HepG2 (cell line): Measurements from ENCODE around the gene PLA2G2E. TPM values are rescaled to one million over a fixed set of nuclear protein-coding genes. Genes with fewer than 3 reads are reported as not detected.

Source experiments
- ATAC-seq: fragments of 200-7000 bp; cut with Tn5 transposase; 3 replicates; pipeline ENCODE4 v1.9.1; 2020; ENCODE audit warnings: mild to moderate bottlenecking, moderate library complexity
- BruUV-seq: library from RNA; stranded (reverse); fragments of 400-500 nt; replicated peaks from 2 replicates; lab custom pipeline; 2021; lab: Mats Ljungman, UMichigan
- CTCF ChIA-PET: fragments of 300-600 bp; formaldehyde crosslinking; extraction: SDS; loops from one replicate; lab custom pipeline; 2021; ENCODE audit warnings: low total read pairs, inconsistent platforms, low intra/inter-chr PET ratio; lab: Yijun Ruan, JAX
- POLR2A ChIA-PET: fragments of 350-600 bp; sonication (Branson Sonifier 250); formaldehyde crosslinking; loops from one replicate; lab custom pipeline; 2020; ENCODE audit warnings: antibody characterized with exemption, inconsistent platforms; lab: Yijun Ruan, JAX
- DNase-seq: peaks from one replicate; pipeline ENCODE4 v3.0.0-alpha.2; 2015; ENCODE audit warnings: low spot score
- FAIRE-seq: peaks from 3 replicates; lab custom pipeline; 2011; peaks lifted over from hg19 to GRCh38; lab: Jason Lieb, UNC
- H2AFZ ChIP-seq: one replicate; pipeline ENCODE4 v1.6.1; 2011; ENCODE audit warnings: low read length, inconsistent platforms
- H3K27ac ChIP-seq: fragments of 300-600 bp; 3 replicates; pipeline ENCODE4 v1.8.0; 2011; ENCODE audit warnings: mixed run types, mild to moderate bottlenecking, mixed read lengths, low read length, inconsistent platforms; ENCODE audit not compliant: insufficient read depth; ENCODE audit errors: extremely low read length
- H3K27me3 ChIP-seq, 2 experiments: fragments of 200-600 bp in 1 of 2; 2 replicates in 1 of 2; 3 replicates in 1 of 2; pipeline versions ENCODE4 v1.6.0 to v1.8.0; 2011; ENCODE audit warnings: low read length in 2 of 2, mild to moderate bottlenecking in 2 of 2, moderate library complexity in 2 of 2, inconsistent platforms in 1 of 2; ENCODE audit not compliant: insufficient read depth in 2 of 2, control insufficient read depth in 1 of 2
- H3K36me3 ChIP-seq, 2 experiments: fragments of 200-600 bp in 1 of 2; replicated peaks in 1 of 2; 2 replicates in 1 of 2; 3 replicates in 1 of 2; pipeline versions ENCODE4 v1.5.1 to v1.8.0; 2011; ENCODE audit warnings: low read length in 2 of 2, inconsistent platforms in 1 of 2; ENCODE audit not compliant: insufficient read depth in 2 of 2, control insufficient read depth in 1 of 2
- H3K4me1 ChIP-seq: 2 replicates; pipeline ENCODE4 v1.5.1; 2012; ENCODE audit warnings: low read length, inconsistent platforms; ENCODE audit not compliant: insufficient read depth
- H3K4me2 ChIP-seq: 2 replicates; pipeline ENCODE4 v1.6.0; 2011; ENCODE audit warnings: low read depth, low read length, inconsistent platforms
- H3K4me3 ChIP-seq, 3 experiments: fragments of 200-600 bp in 1 of 3; sonication (generic), shearing (Covaris generic) in 1 of 3; replicated peaks in 1 of 3; 2 replicates each; pipeline ENCODE4 v1.5.1; 2011 to 2016; ENCODE audit warnings: low read length in 3 of 3, inconsistent platforms in 2 of 3, low read depth in 2 of 3, mild to moderate bottlenecking in 2 of 3, control low read depth in 1 of 3, mixed read lengths in 1 of 3; ENCODE audit not compliant: insufficient read depth in 1 of 3
- H3K79me2 ChIP-seq: one replicate; pipeline ENCODE4 v1.6.1; 2011; ENCODE audit warnings: low read length, inconsistent platforms; ENCODE audit not compliant: insufficient read depth
- H3K9ac ChIP-seq: 2 replicates; pipeline ENCODE4 v1.6.0; 2011; ENCODE audit warnings: mild to moderate bottlenecking, low read depth, low read length, inconsistent platforms; ENCODE audit not compliant: insufficient read depth
- H3K9me3 ChIP-seq: 2 replicates; pipeline ENCODE4 v1.5.1; 2012; ENCODE audit warnings: mild to moderate bottlenecking, low read length
- H4K20me1 ChIP-seq: 2 replicates; pipeline ENCODE4 v1.6.0; 2011; ENCODE audit warnings: inconsistent platforms, mild to moderate bottlenecking, low read length, moderate library complexity; ENCODE audit not compliant: insufficient read depth
- NFATC3 ChIP-seq: sonication (generic); formaldehyde crosslinking; IDR thresholded peaks from 2 replicates; pipeline ENCODE4 v1.5.1; 2020; ENCODE audit warnings: mild to moderate bottlenecking, missing genetic modification reagents
- PRDM10 ChIP-seq: sonication (generic); formaldehyde crosslinking; IDR thresholded peaks from 2 replicates; pipeline ENCODE4 v1.4.0; 2020; ENCODE audit warnings: low read depth, missing genetic modification reagents
- TBP ChIP-seq: sonication (generic); formaldehyde crosslinking; IDR thresholded peaks from 2 replicates; pipeline ENCODE4 v1.5.0; 2020; ENCODE audit warnings: missing genetic modification reagents
- TRIM24 ChIP-seq: sonication (generic); formaldehyde crosslinking; IDR thresholded peaks from 2 replicates; pipeline ENCODE4 v1.8.0; 2022; ENCODE audit warnings: mild to moderate bottlenecking, missing genetic modification reagents
- ZBTB26 ChIP-seq: IDR thresholded peaks from 2 replicates; pipeline ENCODE4 v1.6.1; 2016; ENCODE audit warnings: missing compliant biosample characterization, missing genetic modification reagents, borderline replicate concordance
- ZNF768 ChIP-seq: sonication (generic); formaldehyde crosslinking; IDR thresholded peaks from 2 replicates; pipeline ENCODE4 v1.4.0; 2020; ENCODE audit warnings: missing genetic modification reagents
- ZNF770 ChIP-seq: sonication (generic); formaldehyde crosslinking; IDR thresholded peaks from 2 replicates; pipeline ENCODE4 v1.5.0; 2020; ENCODE audit warnings: mild to moderate bottlenecking, missing genetic modification reagents
- WGBS: methylation state at CpG from one replicate; pipeline ENCODE4 v1.1.6; 2017; ENCODE audit warnings: low lambda C conversion rate; 5-methylcytosine and 5-hydroxymethylcytosine counted together
- in situ Hi-C: cut with HindIII; loops from 2 replicates; pipeline ENCODE4 v1.10.0; 2017; ENCODE audit warnings: low pct_unique_long_range_greater_than_20kb; ENCODE audit not compliant: extremely low pct_ligation_motif_present
- intact Hi-C: fragments of 100-400 bp; cut with micrococcal nuclease; formaldehyde crosslinking; loops from one replicate; pipeline ENCODE4 v1.10.0; 2022; ENCODE audit not compliant: unreplicated experiment
- polyA plus RNA-seq, 8 experiments: library from polyadenylated mRNA; depleted of rRNA in 3 of 8; stranded (reverse) in 7 of 8; unstranded in 1 of 8; fragments of >200 nt; fragmentation: Illumina TruSeq in 4 of 8; extraction: Trizol in 4 of 8; gene quantifications; 2 replicates each; pipeline versions ENCODE4 v1.2.1 to v1.2.3, GENCODE V29; 2011 to 2016; ENCODE audit warnings: low read depth in 4 of 8, missing spikeins in 1 of 8, mixed read lengths in 1 of 8; ENCODE audit not compliant: insufficient read depth in 1 of 8
- total RNA-seq, 5 experiments: library from RNA; depleted of rRNA; stranded (reverse); fragments of >200 nt; fragmentation: Illumina TruSeq; extraction: Trizol; gene quantifications; 2 replicates each; pipeline ENCODE4 v1.2.3, GENCODE V29; 2016; ENCODE audit warnings: low read depth in 1 of 5

The PLA2G2E gene
- total and polyA plus RNA-seq, 2 of the 13 experiments (the other 11 are each of a cell fraction or from before 2014, with no cell fraction given) = not detected

- TF ChIP-seq PRDM10 (CRISPR knock-in tag) (no peak), NFATC3 (no peak)
These were observed 43.8 kb downstream of the PLA2G2E start (continued) for GRCh38 chr1:19879661-19880060.

- in situ Hi-C loops = no loop called here
- intact Hi-C loops = no loop called here
- CTCF ChIA-PET = no interaction called here
- 0 out of 2 replicates have a peak, but pooled peaks cover 4% of the 10 kb centered on the region for H4K20me1 ChIP-seq
- no peaks in the 10 kb centered on the region for H3K36me3 ChIP-seq
- peaks cover 29% of the 10 kb centered on the region for H3K4me1 ChIP-seq
- no peak overlapping the region for H3K4me3 ChIP-seq
- no peaks in the 10 kb centered on the region; a peak in 1 of 5 replicates for H3K27me3 ChIP-seq
- TF ChIP-seq TRIM24 (no peak), TBP (CRISPR knock-in tag) (no peak), ZBTB26 (CRISPR knock-in tag) (no peak), ZNF770 (no peak), ZNF768 (no peak)
- no peaks in the 10 kb centered on the region for H3K9me3 ChIP-seq
- no peak overlapping the region for H3K27ac ChIP-seq
- H3K4me2 ChIP-seq = no peak overlapping the region
- BruUV-seq = no TSS peak
- H3K9ac ChIP-seq = no peak overlapping the region
- WGBS = 75% methylated on average over 4 of the region's 4 CpGs
- H3K79me2 ChIP-seq = peaks cover 15% of the 10 kb centered on the region
- no peak for ATAC-seq
- H2AFZ ChIP-seq = no peak overlapping the region
- no peak for FAIRE-seq
- POLR2A ChIA-PET = no interaction called here
- DNase-seq = no peak
These were observed 44.2 kb downstream of the PLA2G2E start for GRCh38 chr1:19879227-19879626.
